Hepatocyte (in vitro differentiated cells): Measurements from ENCODE around the gene ASB6. TPM values are rescaled to one million over a fixed set of nuclear protein-coding genes. Genes with fewer than 3 reads are reported as not detected.

Source experiments
- DNase-seq: peaks from one replicate; pipeline ENCODE4 v3.0.0-alpha.2; 2016; ENCODE audit warnings: low spot score
- H2AFZ ChIP-seq: fragments of 200-600 bp; sonication (generic); 2 replicates; pipeline ENCODE4 v1.6.0; 2016; ENCODE audit warnings: antibody characterized with exemption, mild to moderate bottlenecking
- H3K27ac ChIP-seq: fragments of 200-600 bp; sonication (generic); 2 replicates; pipeline ENCODE4 v1.5.1; 2016; ENCODE audit warnings: mild to moderate bottlenecking
- H3K27me3 ChIP-seq: fragments of 200-600 bp; sonication (generic); 2 replicates; pipeline ENCODE4 v1.6.1; 2016
- H3K36me3 ChIP-seq: fragments of 200-600 bp; sonication (generic); replicated peaks from 2 replicates; pipeline ENCODE4 v1.5.1; 2016; ENCODE audit warnings: low read depth; ENCODE audit not compliant: insufficient read depth
- H3K4me1 ChIP-seq: fragments of 200-600 bp; sonication (generic); 2 replicates; pipeline ENCODE4 v1.5.1; 2016; ENCODE audit warnings: mild to moderate bottlenecking, moderate library complexity; ENCODE audit not compliant: insufficient read depth
- H3K4me2 ChIP-seq: fragments of 200-600 bp; sonication (generic); 2 replicates; pipeline ENCODE4 v1.6.0; 2016
- H3K4me3 ChIP-seq: fragments of 200-600 bp; sonication (generic); 2 replicates; pipeline ENCODE4 v1.5.1; 2016; ENCODE audit warnings: mild to moderate bottlenecking
- H3K79me2 ChIP-seq: fragments of 200-600 bp; sonication (generic); 2 replicates; pipeline ENCODE4 v1.6.0; 2017; ENCODE audit warnings: mild to moderate bottlenecking
- H3K9me2 ChIP-seq: fragments of 200-600 bp; sonication (generic); replicated peaks from 2 replicates; pipeline ENCODE4 v1.6.0; 2017; ENCODE audit warnings: mild to moderate bottlenecking; ENCODE audit not compliant: insufficient read depth
- H3K9me3 ChIP-seq: fragments of 200-600 bp; sonication (generic); 2 replicates; pipeline ENCODE4 v1.5.1; 2016; ENCODE audit warnings: low read depth, mild to moderate bottlenecking
- H4K20me1 ChIP-seq: fragments of 200-600 bp; sonication (generic); 2 replicates; pipeline ENCODE4 v1.6.0; 2016; ENCODE audit warnings: mild to moderate bottlenecking; ENCODE audit not compliant: insufficient read depth, poor library complexity, severe bottlenecking
- CTCF ChIP-seq: fragments of 200-600 bp; sonication (generic); IDR thresholded peaks from 2 replicates; pipeline ENCODE4 v1.5.1; 2016; ENCODE audit warnings: antibody characterized with exemption, mild to moderate bottlenecking; ENCODE audit not compliant: poor library complexity
- EZH2 ChIP-seq: fragments of 200-600 bp; sonication (generic); IDR thresholded peaks from 2 replicates; pipeline ENCODE4 v1.6.1; 2016; ENCODE audit warnings: antibody characterized with exemption, mild to moderate bottlenecking, borderline replicate concordance
- EZH2phosphoT487 ChIP-seq: fragments of 200-600 bp; sonication (generic); IDR thresholded peaks from one replicate; pipeline ENCODE4 v1.6.1; 2018; ENCODE audit warnings: antibody characterized with exemption, mild to moderate bottlenecking, low read depth, moderate library complexity; ENCODE audit not compliant: unreplicated experiment, severe bottlenecking
- WGBS: methylation state at CpG from one replicate; pipeline ENCODE4 v1.1.6; 2016; ENCODE audit warnings: low lambda C conversion rate; ENCODE audit errors: missing lambda C conversion rate; 5-methylcytosine and 5-hydroxymethylcytosine counted together
- polyA plus RNA-seq: library from polyadenylated mRNA; unstranded; fragments of >200 nt; fragmentation: Nextera tagmentation; extraction: Ambion mirVana; gene quantifications from 2 replicates; pipeline ENCODE4 v1.2.1, GENCODE V29; 2016
- total RNA-seq: library from RNA; depleted of rRNA; stranded (reverse); fragments of >200 nt; gene quantifications from 2 replicates; pipeline ENCODE4 v1.2.3, GENCODE V29; 2014

Gene ASB6
- total and polyA plus RNA-seq, 2 experiments from 2014 or later, result 14.2 to 15.5 TPM

GRCh38 chr9:129673602-129674001, 31.7 kb upstream of the ASB6 start:
- Histone ChIP-seq H3K4me2 (no peak overlapping the region), H3K4me3 (no peak overlapping the region), H3K36me3 (no peaks in the 10 kb centered on the region), H3K27ac (no peak overlapping the region), H4K20me1 (no peaks in the 10 kb centered on the region), H3K4me1 (peaks cover 27% of the 10 kb centered on the region), H3K9me2 (no peaks in the 10 kb centered on the region), H3K27me3 (peaks cover 10% of the 10 kb centered on the region), H3K79me2 (peaks cover 11% of the 10 kb centered on the region), H2AFZ (no peak overlapping the region), H3K9me3 (no peaks in the 10 kb centered on the region)
- no peak for TF ChIP-seq EZH2phosphoT487
- no peak for TF ChIP-seq EZH2
- no peak for TF ChIP-seq CTCF
- DNase-seq, result no peak
- 74% methylated on average over 12 of the region's 12 CpGs for WGBS

GRCh38 chr9:129672702-129673101, 30.8 kb upstream of the ASB6 start:
- Histone ChIP-seq H2AFZ (no peak overlapping the region), H3K4me2 (no peak overlapping the region), H3K27me3 (peaks cover 10% of the 10 kb centered on the region), H3K9me2 (no peaks in the 10 kb centered on the region), H3K79me2 (peaks cover 18% of the 10 kb centered on the region), H3K9me3 (no peaks in the 10 kb centered on the region), H3K4me3 (no peak overlapping the region), H3K27ac (no peak overlapping the region), H3K36me3 (no peaks in the 10 kb centered on the region), H3K4me1 (peaks cover 23% of the 10 kb centered on the region), H4K20me1 (no peaks in the 10 kb centered on the region)
- no peak for DNase-seq
- no peak for TF ChIP-seq CTCF
- no peak for TF ChIP-seq EZH2
- TF ChIP-seq EZH2phosphoT487, result no peak
- 94% methylated on average over 8 of the region's 8 CpGs for WGBS

GRCh38 chr9:129671519-129671918, 29.6 kb upstream of the ASB6 start:
- no peaks in the 10 kb centered on the region for H3K36me3 ChIP-seq
- H3K4me3 ChIP-seq, result no peak overlapping the region
- peaks cover 27% of the 10 kb centered on the region for H3K79me2 ChIP-seq
- DNase-seq, result no peak
- TF ChIP-seq EZH2 (no peak), CTCF (no peak), EZH2phosphoT487 (no peak)
- H3K27me3 ChIP-seq, result peaks cover 10% of the 10 kb centered on the region
- no peak overlapping the region for H3K27ac ChIP-seq
- no peaks in the 10 kb centered on the region for H4K20me1 ChIP-seq
- H2AFZ ChIP-seq, result no peak overlapping the region
- H3K4me2 ChIP-seq, result no peak overlapping the region
- whole genome bisulfite sequencing, result 88% methylated on average over 7 of the region's 7 CpGs
- H3K9me2 ChIP-seq, result no peaks in the 10 kb centered on the region
- peaks cover 14% of the 10 kb centered on the region for H3K4me1 ChIP-seq
- no peaks in the 10 kb centered on the region for H3K9me3 ChIP-seq

- WGBS, result 81% methylated on average over 9 of the region's 9 CpGs
- TF ChIP-seq CTCF (no peak), EZH2 (no peak), EZH2phosphoT487 (no peak)
- Histone ChIP-seq H3K27me3 (peaks cover 10% of the 10 kb centered on the region), H3K79me2 (peaks cover 30% of the 10 kb centered on the region), H2AFZ (no peak overlapping the region), H3K27ac (no peak overlapping the region), H3K4me3 (no peak overlapping the region), H4K20me1 (no peaks in the 10 kb centered on the region), H3K9me3 (no peaks in the 10 kb centered on the region), H3K36me3 (no peaks in the 10 kb centered on the region), H3K4me1 (peaks cover 13% of the 10 kb centered on the region), H3K4me2 (no peak overlapping the region), H3K9me2 (no peaks in the 10 kb centered on the region)
- DNase-seq, result no peak
Observed at GRCh38 chr9:129671065-129671464, 29.1 kb upstream of the ASB6 start.
